Fibroblast of pulmonary artery (primary cell): ENCODE measurements around the gene CNTN2.

Experiments
- DNase-seq: peaks from one replicate; pipeline ENCODE4 v3.0.0-alpha.2; 2010; ENCODE audit warnings: low read depth
- H3K4me3 ChIP-seq: replicated peaks from 2 replicates; pipeline ENCODE4 v1.5.1; 2011; ENCODE audit warnings: low read depth, mild to moderate bottlenecking, control low read depth, low read length, moderate library complexity
- CTCF ChIP-seq: IDR thresholded peaks from 2 replicates; pipeline ENCODE4 v1.5.1; 2011; ENCODE audit warnings: mild to moderate bottlenecking, control low read depth, low read length, inconsistent platforms; ENCODE audit errors: missing control alignments

CNTN2 gene

GRCh38 chr1:205082431-205082830 is 39.4 kb downstream of the CNTN2 start:
- DNase-seq = no peak
- no peak for TF ChIP-seq CTCF
- no peak overlapping the region for H3K4me3 ChIP-seq

DNA sequence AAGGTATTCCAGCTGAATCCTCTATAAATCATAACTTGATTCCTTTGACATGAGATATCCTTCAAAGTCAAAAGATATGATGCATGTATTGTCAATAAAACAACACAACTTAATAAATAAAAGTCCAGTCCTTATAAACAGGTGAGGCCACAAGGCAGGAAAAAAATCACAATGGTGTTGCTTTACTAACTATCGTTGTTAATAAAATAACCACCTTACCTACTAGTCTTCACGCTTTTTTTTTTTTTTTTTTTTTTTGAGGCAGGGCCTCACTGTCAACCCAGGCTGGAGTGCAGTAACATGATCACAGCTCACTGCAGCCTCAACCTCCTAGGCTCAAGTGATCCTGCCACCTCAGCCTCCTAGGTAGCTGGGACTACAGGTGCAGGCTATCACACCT is 41.3 kb downstream of the CNTN2 start, which contains the start of gene TMEM81:
Gene TMEM81 (minus strand): TSS at position 101 of the 400 bp plus-strand sequence. CDS start 140 bp downstream, outside the sequence.
- no peak for TF ChIP-seq CTCF
- H3K4me3 ChIP-seq = no peak within 1 kb of the TSS
- no peak for DNase-seq

DNA sequence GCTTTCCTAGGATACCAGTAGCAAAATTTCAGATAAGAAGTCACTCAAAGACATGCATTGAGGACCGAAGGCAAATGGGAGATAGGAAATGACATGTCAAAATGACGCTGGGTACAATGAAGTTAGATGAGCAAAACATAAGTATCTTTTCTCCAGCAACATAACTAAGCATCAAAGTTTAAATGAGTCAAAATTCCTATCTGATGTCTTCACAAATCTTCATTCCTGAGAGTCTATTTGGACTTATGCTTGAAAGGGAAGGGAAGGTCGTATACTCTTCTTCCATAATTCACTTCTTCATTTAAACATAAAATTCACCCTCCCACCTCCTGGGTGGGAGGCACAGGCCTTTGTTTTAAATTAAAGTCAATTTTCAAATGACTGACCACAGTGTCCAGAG is 45.3 kb downstream of the CNTN2 start:
- DNase-seq = no peak
- H3K4me3 ChIP-seq = no peak overlapping the region
- no peak for TF ChIP-seq CTCF

GRCh38 chr1:205091043-205091740 is 48.2 kb downstream of the CNTN2 start:
- H3K4me3 ChIP-seq = no peak overlapping the region
- TF ChIP-seq CTCF = no peak
- peak; percentile 61 for DNase-seq

DNA sequence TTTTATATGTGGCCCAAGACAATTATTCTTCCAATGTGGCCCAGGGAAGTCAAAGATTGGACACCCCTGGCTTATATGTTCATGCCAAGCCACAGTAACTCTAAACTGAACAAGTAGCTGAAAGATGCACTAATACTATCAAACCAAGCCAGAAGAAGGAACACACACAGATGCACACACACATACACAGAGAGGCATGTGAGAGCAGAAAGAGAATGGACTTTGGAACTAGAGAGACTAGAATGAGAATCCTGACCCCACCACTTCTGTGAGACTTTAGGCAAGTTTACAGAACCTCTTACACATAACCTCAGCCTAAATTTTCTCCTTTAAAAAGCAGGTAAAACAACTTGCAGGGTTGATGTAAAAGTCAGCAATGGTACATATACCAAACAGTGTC is 52.4 kb downstream of the CNTN2 start:
- no peak for DNase-seq
- no peak overlapping the region for H3K4me3 ChIP-seq
- TF ChIP-seq CTCF = no peak

GRCh38 chr1:205098242-205098641 is 55.2 kb downstream of the CNTN2 start:
- DNase-seq = no peak
- no peak overlapping the region for H3K4me3 ChIP-seq
- TF ChIP-seq CTCF = no peak

DNA sequence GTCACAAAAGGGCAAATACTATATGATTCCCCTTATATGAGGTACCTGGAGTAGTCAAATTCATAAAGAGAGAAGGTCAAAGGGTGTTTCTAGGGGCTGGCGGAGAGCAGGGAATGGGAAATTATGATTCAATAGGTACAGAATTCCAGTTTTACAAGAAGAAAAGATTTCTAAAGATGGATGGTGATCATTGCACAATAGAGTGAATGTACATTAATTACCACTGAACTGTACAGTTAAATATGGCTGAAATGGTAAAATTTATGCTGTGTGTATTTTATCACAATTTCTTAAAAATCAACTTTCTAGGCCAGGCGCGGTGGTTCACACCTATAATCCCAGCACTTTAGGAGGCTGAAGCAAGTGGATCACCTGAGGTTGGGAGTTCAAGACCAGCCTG is 59.4 kb downstream of the CNTN2 start:
- H3K4me3 ChIP-seq = no peak overlapping the region
- no peak for TF ChIP-seq CTCF

More for the DNA sequence above, 59.4 kb downstream of the CNTN2 start:
- DNase-seq = no peak
